HG03135 (cell line): ENCODE results near the gene SEZ6.
A peak's percentile ranks its signal among the peaks of the same experiment; 100 is the strongest.

Experiments used
- ATAC-seq: cut with Tn5 transposase; IDR thresholded peaks from one replicate; pipeline ENCODE4 v1.9.1; 2021; ENCODE audit warnings: mild to moderate bottlenecking, moderate library complexity; ENCODE audit not compliant: unreplicated experiment

SEZ6 gene

DNA sequence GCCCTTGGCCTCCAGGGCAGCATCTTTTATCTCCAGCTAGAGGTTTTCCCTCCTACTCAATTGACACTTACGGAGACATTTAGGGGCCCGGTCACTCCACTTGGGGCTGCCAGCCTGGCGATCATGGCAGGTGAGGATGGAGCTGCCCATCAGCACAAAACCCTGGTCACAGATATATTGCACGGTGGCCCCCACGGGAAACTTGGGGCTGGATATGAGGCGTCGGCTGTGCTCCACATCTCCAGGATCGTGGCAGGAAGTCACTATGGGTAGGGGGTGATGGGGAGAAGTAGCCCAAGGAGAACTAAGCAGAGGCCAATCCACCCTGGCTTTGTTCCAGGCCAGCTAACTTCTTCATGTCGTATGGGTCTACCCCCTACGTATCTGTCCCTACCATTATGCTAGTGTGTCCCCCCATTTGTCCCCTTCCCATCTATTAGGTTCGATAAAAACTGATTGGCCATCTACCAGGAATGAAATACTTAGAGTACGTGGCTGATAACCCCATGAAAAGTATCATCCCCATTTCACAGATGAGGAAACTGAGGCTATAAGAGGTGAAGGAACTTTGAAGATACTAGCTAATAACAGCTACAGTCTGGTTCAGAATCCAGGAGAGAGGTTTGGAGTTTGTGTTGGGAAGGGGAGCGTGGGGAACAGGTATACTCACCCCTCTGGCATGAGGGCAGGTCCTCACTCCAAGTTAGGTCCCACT is 48.4 kb downstream of the SEZ6 start:
- no peak for ATAC-seq

DNA sequence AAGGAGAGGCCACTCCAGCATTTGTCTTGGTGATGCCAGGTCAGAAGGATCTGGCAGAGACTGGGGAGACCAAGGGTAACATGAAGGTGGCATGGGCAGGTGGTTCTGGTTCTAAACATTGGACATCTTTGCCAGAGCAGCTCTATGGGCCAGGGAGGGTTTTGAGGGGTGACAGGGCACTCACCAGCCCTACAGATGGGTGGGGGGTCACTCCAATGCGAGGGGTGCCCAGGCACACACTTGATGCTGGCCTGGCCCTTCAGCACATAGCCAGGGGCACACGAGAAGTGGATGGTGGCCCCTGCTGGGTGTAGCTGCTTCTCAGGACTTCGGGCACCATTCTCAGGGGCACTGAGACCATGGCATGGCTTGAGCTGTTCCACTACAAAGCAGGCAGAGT is 49.0 kb downstream of the SEZ6 start:
- no peak for ATAC-seq

DNA sequence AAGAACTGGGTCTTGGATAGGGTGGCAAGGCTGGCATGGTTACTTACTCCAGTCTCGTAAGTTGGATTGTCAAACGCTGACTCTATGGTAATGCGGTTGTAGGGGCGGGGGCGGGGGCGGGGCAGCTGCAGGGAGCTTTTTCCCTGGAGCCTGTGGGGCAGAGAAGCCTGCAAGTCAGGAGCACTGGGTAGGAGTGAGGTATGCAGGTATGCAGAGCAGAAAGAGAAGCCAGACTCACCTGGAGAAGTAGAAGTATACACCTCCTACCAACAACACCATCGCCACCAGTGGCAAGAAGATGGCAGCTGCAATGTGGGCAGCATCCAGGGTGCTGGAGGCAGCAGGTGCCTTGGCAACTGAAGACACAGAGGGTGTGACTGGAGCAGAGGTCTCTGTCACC is 49.7 kb downstream of the SEZ6 start:
- no peak for ATAC-seq

DNA sequence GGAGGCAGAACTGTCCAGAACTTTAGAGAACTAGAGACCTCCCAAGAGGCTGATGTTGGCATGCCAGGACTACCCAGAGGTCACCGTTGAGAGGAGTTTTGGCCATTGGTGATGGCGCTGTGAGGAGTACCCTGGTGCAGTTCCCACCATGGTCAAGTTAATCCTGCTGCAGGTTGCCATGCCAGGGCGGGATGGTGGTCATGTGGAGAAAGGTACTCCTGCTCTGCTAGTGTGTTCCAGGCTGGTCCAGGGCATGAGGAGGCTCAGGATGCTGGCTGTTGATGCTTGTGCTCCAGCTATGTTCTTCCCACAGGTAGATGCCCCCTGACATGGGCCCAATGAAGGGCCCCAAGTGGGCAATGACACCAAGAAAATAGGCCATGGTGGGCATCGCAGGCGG is 50.4 kb downstream of the SEZ6 start:
- ATAC-seq = no peak

DNA sequence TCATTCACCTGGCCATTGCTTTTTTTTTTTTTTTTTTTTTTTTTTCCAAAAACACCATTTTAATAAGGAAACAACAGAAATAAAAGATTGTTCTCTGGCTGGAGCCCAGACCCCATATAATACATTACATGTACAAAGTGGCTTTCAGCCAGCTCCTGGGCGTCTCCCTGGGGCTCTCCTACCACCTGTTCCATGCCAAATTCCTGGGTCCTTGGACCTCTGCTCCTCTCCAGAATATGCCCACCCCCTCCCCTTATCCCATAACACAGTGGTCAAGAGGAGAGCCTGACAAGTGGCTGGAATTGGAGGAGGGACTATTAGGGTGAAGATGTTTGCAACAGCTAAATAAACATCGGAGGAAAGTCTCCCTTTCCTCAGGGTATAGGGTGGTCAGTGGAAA is 50.9 kb downstream of the SEZ6 start:
- ATAC-seq = no peak

DNA sequence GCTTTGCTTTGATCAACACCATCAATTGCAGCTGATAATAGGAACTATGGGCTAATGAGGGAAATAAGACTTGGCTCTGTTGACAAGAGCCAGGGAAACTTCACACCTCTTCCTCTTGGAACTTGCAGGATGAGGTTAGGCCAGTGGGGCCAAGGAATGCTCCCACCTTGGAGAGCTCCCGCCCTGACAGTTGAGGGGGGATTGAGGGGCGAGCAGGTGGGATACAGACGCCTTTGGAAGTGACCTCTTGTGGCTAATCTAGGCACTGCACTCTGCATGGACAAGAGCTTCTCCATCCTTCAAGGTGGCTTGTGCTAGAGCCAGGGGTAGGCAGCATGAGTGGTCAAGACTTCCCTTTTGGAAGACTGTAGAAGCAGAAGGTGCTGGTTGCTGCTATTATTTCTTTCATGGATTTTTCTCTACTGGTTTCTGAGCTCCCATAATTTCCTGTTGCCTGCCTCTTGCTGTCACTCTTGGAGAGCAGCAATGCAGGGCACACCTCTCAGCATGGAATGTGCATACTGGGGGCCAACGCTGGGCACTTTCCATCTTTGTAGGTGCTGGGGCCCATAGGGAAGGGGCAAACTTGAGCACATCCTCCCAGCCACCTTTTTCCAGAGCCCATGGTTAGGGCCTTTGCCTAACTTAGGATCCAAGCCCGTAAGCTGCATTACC is 52.3 kb downstream of the SEZ6 start:
- no peak for ATAC-seq

DNA sequence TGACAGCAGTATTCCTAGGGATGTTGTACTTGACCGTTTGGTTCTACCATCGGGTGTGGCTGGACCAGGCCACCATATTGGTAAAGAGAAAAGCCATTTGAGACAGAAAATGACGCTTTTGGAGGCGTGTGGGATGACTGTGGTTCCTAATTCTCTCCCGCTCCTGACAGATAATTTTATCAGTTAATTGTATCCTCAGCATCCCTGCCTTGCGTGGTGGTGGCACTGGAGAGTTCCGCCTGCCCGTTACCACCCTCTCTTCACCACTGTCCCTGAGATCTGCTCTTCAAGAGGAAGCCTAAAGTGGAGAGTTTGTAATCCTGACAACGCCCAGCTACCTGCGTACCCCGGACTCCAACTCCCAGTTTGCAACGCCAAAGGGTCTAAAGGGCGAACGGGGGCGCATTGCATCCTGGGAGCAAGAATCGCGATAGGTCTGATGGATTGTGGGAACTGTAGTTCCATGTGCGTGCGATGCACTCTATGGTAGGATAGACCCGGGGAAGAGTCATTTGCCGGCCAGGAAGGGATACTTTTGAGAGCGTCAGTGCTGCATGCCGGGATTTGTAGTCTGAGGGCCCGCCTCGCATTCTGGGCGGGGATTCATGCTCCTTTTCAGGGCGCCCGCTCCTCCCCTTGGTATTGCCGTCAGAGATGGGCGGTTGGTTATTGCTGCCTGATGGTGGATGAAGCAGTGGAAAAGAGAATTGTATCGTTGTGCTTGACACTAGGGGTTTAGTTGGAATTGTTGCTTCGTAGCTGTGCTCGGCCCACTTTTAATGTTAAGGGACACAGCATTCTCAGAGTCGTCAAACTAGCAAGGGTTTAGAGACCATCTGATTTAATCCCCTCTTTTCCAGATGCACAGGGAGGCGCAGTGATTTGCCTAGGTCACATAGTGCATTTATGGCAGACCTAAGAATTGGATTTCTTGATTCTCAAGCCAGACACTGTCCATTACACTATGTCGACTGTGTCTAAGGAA is 53.5 kb downstream of the SEZ6 start:
- peak; percentile 62 for ATAC-seq

DNA sequence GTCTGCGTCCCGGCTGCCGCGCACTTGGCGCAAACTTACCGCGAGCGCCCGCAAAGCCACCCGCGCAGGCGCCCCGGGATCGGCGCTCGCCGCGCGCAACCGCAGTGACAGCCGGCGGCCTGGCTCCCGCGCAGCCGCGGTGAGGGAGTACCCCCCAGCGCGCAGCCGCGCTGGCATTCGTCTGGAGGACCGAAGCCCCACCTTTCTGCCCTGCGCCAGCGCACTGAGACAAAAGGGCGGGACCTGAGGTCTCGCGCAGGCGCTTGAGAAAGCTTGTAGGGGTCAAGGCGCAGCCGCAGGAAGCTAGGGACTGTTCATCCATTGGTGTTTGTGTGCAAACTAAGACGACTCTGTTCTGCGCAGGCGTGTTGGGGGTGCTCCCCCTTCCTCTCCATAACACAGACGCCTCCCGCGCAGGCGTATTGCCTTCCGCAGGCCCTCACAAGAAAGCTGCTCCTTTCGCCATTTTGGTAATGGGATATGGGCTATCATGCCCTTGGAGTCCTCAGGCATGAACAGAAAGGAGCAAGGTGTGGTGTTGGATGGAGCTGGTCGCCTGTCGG is 54.3 kb downstream of the SEZ6 start, which contains the start of gene PHF12:
TSS of gene PHF12 (minus strand) at position 91 of the 563 bp plus-strand sequence. CDS start 558 bp downstream, outside the sequence.
- ATAC-seq = peak; percentile 51

DNA sequence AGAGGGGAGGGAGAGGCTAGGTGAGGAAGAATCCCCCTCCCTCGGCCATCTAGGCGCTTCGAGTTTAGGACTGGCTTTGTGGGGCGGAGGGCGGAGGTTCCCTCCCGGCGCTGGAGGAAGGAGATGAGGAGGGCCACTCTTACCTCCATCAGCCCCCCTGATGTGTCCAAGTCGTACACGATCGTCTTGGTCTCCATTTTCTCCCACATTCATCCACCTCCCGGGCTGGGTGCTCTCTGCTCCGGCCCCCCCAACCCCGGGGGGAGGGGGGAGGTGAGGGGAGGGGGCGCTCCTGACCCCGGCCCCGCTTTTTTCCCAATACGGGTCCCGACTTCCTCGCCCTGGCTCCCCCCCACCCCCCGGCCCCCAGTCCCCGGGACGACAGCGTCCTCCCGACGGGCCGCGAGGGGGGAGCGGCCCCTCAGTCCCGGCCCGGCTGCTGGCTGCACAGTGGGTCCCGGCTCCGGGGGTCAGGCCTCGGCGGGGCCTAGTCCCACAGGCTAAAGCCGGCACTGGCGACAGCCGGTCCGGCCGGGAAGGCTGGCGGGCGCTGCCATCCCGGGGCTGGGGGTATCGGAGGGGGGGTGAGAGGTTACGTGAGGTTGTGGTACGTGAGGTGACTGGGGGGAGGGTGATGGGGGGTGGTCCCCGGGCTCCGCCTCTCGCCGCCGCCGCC is 54.9 kb downstream of the SEZ6 start:
- peak; percentile 2 for ATAC-seq

DNA sequence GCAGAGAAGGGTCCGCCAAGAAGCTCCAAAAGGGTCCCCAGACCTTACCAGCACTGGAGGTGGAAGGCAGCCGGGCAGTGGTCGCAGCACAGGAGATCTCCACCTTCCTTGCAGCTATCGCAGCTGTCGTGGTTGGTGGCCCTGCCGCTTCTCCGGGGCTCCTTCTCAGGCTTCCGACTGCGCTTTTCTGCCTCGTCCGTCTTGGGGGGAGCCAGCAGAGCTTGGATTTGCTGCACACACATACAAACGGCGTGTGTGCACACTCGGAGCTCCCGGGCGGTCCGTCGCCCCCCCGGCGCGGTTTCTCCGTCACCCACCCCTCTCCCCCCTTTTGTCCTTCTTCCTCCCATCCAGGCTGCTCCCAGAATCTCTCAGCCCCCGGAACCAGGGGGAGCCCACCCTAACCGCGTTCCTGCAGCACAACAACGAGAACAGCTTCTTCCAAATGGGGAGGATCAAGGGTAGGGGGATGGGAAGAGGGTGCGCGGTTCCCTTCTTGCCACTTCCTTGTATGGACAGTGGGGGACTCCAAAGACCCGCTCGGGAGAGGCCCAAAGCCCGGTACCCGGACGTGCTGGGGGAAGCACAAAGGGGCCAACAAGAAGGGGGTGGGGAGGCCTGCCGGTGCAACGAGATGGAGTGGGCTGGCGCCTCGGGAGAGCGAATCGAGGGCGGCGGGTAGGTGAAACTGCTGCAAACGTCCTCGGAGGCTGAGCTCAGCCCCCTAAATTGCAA is 55.6 kb downstream of the SEZ6 start:
- ATAC-seq = no peak

DNA sequence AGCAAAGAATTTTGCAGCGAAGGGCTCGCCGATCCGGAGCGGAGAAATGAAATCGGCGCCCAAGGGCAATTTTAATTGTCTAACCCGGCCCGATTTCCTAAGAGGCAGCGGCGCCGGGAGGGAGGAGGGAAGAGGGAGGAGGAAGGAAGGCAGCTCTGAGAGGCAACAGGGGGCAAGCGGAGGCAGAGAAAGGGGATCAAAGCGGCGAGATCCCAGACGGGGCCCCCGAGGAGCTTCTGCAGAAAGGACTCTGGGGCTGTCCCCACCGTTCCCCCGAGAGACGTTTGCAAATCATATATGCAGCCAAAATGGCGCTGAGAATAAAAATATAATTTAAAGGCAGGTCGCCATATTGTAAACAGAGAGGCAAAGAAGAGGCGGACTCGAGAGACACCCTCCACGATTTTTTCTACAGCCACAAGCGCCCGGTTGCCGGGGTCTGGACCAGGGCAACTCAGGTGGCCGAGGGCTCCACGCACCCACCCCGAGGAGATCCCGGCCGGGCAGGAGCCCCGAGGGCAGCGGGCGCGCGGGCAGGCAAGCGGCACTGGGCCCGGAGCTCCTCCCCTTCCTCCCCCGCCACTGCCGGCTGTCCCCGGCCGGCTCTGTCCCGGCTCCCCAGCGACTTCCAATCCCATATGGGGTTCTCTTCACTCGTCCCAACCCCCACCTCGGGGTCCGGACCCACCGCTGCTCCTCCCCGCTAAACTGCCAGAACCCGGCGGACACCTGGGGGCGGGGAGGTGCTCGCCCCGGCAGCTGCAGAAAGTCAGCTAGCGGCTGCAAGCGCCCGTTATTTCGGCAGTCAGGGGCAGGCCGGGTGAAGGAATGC is 56.4 kb downstream of the SEZ6 start:
- no peak for ATAC-seq

DNA sequence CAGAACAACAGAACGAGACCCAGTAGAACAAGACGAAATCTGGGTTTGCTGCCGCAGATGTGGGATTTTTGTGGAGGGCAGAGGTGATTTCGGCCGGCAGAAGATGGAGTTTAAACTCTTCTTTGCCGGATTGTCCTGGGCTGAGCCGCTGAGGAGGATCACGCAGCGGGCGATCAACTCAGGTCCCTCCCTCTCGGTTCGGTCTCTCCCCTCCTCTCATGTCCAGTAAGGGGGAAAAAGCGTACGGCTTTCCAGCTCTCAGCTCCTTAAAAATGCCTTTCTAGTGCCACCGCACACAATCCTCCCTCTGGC is 57.0 kb downstream of the SEZ6 start:
- ATAC-seq = no peak

DNA sequence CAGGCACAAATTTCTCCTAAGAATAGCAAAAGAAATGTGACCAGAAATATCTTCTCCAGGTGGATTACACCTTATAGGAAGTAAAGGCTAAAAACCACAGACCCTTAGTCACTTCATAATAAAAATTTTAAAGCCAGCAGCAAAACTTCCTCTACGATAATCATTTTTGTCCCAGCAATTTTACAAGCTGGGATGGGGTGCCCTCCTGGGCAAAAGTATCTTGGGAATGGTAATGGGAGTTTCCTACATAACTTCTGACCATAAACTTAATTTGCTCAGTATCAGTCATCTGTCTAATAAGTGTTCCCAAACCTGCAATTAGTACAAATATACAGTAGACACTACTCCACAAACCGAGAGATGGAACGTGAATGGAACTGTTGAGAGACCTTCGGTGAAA is 57.5 kb downstream of the SEZ6 start:
- no peak for ATAC-seq

DNA sequence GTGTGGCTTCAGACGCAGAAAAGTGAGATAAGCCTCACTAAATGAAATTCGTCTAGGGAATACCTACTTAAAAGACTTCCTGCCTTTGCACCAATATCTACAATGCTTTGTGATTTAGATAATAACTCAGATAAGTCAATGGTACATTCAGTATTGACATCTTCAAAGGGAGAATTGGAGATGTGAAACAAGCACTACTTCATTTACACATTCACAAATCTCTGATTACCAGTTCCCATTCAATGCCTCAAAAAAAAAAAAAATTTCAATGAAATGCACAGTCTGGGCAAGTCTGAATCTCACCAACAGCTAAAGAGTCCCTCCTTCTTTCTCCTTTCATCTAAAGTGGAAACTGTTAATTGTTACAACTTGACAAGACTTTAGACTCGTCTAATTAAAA is 58.2 kb downstream of the SEZ6 start:
- no peak for ATAC-seq

DNA sequence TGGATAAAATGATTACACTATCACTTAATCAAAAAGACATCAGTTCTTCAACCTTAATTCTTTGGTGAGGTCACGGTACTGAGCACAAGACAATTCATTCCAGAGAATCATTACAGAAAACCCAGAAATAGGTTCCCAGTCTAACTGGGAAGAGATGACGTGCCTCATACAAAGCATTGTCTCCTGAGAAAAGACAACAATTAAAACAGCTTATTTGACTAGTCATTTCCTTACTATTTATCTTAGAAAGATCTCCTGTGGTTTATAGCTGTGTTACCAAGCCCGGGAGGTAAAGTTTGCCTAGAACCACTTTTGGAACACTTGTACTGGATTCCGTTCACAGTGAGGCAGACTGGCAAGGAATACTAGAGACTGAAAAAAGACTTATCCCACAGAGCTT is 59.6 kb downstream of the SEZ6 start:
- ATAC-seq = no peak

DNA sequence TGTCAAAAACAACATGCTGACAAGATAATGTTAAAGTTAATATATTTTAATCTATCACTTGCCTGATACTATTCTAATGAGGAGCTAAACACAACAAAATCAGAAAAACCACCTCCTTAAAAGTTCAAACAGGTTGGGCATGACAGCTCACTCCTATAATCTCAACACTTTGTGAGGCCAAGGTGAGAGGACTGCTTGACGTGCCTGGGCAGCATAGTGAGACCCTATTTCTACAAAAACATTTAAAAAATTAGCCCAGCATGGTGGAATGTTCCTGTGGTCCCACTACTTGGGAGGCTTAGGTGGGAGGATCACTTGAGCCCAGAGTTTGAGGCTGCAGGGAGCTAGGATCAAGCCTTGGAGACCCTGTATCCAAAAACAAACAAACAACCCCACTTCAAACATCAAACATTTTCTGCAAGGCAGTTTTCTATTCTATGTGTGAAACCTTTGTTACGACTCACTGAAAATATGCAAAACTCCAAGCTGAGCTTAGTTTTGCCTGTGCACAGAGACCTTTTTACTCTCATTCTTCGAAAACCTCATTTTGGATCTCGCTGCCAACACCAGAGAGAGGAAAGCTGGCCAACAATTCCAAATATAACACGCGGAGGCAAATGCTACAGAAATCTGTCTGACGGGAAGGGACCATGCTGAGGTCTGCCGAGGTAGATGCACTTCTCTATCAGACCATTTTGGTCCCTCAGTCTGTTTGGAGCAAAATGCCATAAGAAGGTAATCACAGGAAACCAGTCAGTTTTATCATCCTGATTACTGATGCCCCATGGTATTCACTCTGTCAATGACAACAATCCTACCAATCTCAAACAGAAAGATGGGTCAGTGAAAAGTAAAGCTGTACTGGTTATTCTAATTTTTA is 60.7 kb downstream of the SEZ6 start:
- ATAC-seq = no peak

DNA sequence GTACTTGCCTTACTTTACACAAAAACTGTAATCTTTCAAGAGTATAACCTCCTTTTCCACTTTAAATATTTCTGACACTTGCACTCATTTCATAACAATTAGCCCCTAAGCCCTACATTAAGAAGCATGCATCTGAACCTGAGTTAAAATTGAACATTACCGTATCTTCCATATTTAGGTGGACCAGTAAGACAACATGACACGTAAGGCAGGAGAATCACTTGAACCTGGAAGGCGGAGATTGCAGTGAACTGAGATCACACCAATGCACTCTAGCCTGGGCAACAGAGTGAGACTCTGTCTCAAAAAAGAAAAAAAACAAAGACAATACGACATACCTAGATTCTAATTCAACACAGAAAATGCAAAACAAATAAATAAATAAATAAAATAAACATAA is 61.5 kb downstream of the SEZ6 start:
- no peak for ATAC-seq

DNA sequence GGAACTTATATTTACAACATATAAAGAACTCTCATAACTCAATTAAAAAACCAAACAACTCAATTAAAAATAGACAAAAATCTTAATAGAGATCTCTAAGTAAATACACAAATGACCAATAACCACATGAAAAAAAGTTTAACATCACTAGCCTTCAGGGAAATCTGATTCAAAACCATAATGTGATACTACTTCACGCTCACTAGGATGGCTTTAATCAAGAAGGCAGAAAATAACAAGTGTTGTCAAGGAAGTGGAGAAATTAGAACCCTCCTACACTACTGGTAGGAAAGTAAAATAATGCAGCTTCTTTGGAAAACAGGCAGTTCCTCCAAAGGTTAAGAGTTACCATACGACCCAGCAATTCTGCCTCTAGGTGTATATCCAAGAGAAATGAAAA is 62.9 kb downstream of the SEZ6 start:
- ATAC-seq = no peak
